Measurements from ENCODE around the gene NFIA.

Gene NFIA

GRCh38 chr1:61474269-61474817, 392.0 kb downstream of the NFIA start:
- no peak for DNase-seq

DNA sequence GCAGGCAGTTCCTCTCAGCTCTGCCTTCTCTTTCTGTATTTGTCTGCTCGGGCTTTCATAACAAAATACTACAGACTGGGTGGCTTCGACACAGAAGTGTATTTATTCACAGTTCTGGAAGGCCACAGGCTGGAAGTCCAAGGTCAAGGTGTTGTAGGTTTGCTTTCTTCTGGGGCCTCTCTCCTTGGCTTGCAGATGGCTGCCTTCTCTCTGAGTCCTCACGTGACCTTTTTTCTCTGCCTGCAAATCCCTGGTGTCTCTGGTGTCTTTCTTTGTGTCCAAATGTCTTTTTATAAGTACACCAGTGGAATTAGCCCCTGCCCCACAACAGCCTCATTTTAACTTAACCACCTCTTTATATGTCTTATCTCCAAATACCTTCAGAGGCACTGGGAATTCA, 392.6 kb downstream of the NFIA start:
- DNase-seq, result no peak

GRCh38 chr1:61477301-61477700, 394.9 kb downstream of the NFIA start:
- no peak for DNase-seq

DNA sequence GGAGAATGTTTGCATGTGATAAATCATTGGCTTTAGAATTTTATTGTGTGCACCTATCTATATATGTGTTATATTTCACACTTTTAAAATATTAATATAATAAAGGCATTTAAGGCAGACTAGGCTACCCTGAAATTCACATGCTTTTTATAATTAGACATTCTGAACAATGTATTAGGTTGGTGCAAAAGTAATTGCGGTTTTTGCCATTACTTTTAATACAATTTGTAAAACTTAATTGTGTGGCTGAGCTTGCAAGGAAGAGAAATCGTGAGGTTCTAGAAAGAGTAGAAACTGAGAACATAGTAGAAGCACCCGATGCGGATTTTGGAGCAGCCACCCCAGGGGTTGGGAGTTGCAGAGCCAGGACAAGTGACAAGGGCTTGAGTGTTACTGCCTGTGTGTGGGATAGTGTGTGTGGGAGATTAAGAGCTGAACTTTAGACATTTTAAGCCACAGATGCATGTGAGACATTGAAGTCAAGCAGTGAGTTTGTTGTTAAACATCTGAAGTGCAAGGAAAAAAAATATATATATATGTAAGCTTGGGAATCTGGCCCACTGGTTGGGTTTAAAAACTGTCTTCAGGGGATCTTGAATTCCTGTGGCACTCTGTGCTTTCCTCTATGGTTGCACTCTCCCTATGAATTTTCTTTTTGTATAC, 398.0 kb downstream of the NFIA start:
- no peak for DNase-seq

DNA sequence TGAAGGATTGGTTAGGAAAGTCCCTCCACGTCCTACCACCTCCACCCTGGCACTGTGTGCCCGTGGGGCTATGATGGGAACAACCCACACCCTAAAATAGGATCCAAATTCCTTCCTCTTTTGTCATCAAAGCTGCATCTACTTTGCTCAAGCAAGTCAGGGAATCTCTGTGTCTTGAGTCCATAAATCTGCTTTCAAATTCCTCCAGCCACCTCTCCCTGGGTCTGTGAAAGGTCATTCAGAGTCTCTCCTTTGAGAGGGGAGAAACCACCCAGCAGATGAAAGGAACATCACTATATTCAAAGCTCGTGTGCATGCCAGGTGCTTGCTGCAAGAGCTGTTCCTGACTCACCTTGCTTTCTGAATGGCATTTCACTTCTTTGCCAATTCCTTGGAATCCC, 399.0 kb downstream of the NFIA start:
- DNase-seq, result no peak

DNA sequence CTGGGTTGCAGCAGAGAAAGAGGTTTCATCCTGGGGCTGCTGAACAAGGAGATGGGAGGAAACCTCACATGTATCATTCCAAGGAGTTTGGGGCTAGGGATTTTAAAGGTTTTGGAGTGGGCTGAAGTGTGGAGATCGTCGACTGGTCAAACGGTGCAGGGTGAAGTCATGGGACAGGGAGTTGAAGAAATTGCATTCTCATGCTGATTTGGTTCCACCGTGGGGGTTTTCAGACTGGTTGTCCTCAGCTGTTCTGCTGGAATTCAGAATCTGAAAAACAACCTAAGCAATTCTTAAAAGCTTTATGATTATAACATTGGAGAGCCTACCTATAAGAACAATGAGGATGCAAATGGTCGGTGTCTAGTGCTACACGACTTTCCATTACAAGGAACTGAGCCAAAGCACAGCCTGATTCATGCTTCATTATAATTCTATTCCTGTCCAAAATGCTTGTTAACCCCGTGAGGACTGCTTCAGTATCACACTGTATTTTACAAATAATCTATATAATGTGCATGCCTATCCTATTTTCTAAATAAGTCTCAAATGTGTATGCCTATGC, 399.9 kb downstream of the NFIA start:
- DNase-seq, result no peak

- DNase-seq, result no peak
Observed at GRCh38 chr1:61486783-61487536, 404.6 kb downstream of the NFIA start.

DNA sequence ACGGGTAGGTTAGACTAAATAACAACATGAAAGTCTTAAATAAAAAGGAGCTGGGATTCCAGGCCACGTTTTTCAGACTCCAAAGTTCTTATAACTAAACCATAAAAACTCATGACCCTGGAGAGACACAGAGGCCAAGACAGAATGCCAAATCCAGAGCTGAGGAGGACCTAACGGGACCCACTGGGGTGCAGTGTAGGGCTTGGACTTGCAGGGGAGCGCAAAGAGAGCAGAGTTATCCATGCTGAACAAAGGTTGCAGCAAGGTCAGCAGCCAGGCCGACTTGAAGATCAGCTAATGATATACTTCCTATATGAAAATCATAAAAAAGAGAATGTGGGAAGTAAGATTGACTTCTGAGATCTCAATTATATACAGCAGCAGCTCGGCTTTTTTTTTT, 405.4 kb downstream of the NFIA start:
- DNase-seq, result no peak

GRCh38 chr1:61490924-61491323, 408.6 kb downstream of the NFIA start:
- DNase-seq, result no peak

DNA sequence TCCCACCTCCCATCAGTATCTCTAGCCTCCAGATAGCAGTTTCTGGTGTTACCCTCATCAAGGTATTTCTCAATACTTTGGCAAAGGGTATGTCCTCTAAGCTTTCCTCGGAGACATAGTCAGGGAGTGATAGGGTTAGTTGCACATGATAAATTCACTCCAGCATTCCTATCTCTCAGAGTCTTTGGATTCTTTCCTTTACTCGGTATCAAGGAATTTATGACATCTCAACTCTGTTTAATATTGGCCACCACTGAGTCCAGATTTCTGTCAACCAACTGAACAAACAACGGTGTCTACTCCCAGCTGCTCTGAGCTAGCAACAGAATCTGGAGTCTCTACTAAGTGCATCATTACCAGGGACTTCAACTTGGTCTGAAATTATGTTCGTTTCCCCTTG, 409.1 kb downstream of the NFIA start:
- DNase-seq, result no peak

DNA sequence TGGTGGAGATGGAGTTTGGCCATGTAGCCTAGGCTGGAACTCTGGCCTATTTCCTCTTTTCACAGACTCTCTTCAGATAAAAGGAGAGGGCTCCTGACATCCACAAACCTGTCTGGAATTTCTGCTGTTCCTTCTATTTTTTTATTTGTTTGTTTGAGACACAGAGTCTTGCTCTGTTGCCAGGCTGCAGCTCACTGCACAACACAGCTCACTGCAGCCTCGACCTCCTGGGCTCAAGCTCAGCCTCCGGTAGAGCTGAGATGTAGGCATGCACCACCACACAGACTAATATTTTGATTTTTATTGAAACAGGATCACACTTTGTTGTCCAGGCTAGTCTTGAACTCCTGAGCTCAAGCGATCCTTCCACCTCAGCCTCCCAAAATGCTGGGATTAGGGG, 411.6 kb downstream of the NFIA start:
- DNase-seq, result no peak

GRCh38 chr1:61496501-61496900, 414.1 kb downstream of the NFIA start:
- no peak for DNase-seq

DNA sequence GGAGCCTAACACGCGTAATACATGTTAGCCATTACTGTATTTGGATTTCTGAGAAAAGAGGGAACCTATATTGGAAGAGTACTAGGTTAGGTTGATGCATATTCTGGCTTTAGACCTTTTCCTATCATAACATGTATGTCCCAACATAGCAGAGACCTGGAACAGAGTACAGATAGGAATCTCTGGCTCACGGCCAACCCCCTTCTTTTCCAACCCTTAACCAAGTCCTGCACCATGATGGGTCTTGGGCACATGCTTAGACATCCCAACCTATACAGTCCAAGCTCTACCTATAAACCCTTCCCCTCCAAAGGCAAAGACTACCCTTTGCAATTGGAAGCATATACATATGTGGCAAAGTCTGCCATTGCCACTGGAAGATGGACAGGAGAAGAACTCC, 414.7 kb downstream of the NFIA start:
- DNase-seq, result no peak

DNA sequence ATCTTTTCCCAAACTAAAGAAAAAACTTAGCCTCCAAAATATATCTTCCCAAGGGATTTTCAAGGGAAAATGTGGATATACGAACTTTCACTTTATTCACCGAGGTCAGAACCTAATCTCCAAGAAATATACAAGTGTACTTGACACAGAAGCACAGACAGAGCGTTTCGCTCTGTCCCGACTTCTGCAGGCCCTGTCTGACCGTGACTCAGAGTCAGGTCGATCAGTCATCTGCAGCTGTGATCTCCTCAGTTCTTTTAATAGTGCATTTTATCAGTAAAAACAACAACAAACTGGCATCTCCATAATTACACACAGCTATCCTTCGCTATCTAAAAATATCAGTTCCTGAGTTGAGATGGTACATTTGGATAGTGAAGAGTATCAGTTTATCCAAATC, 416.0 kb downstream of the NFIA start:
- DNase-seq, result no peak

GRCh38 chr1:61501971-61502916, 419.9 kb downstream of the NFIA start:
- no peak for DNase-seq

DNA sequence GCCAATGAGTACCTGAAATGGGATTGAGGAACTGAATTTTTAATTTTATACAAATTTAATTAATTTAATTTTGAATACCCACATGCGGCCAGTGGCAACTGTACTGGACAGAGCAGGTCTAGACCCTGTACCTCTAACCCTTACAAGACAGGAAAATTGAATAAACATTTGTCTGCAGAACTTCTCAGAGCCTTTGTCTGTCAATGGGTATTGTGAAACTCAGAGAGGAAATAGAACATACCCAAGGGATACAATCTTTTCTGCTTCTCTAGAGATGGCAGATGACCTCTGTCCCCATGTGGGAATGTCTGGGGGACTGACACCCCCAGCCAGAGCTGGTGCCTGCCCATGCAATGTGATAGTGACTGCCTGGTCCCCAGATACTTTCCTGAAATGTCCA, 421.9 kb downstream of the NFIA start:
- DNase-seq, result no peak

DNA sequence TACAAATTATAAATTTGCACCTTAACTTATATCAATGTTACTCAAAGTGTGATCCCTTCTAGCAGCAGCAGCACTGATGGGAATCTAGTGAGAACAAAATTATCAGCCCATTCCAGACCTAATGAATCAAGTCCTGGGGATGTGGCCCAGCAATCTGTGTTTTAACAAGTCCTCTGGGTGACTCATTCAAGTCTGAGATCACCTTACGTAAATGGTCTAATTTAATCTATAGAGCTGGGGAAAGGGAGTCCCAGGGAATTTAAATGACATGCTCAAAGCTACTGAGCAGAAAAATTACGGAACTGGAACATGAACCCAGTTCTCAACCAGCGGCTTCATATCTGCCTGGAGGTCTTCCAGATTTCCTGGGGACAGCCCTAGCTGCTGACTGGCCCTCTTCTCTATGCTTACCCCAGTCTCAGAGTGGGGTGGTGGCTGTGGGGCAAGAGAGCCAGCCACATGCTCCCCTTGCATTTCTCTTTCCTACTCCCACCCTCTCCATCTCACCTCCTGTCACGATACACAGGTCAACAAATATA, 422.6 kb downstream of the NFIA start:
- DNase-seq, result no peak

- DNase-seq, result no peak
Observed at GRCh38 chr1:61506236-61506635, 423.9 kb downstream of the NFIA start.

DNA sequence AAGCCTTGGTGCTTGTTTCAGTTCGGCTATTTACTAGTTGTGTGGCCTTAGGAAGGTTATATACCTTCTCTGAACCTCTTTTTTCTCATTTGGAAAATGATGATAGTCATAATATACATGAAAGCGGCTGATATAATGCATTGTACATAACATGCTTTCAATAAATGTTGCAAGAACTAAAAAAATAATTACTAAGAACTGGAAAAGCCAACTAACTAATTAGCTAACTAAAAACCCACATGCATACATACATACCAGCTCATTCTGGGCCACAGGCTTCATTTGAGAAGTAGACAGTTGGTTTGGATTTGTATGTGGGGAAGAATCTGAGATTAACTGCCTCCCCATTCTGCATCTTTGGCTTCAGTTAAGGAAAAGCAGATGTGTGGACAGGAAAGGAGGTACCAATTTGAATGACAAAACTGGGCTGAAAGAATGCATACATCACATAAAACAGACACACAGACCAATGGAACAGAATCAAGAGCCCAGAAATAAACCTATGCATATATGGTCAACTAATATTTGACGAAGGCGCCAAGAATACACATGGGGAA, 424.7 kb downstream of the NFIA start:
- no peak for DNase-seq

Measured in hypothalamus (tissue), 51 donors.